Measurements from ENCODE around the gene USP32.

- TF ChIP-seq CTCF (IDR thresholded peaks at IDR 0.05), result no peak
- no peak for TF ChIP-seq POLR2A (IDR thresholded peaks at IDR 0.05)
Measured at GRCh38 chr17:60249290-60249826, 142.6 kb downstream of the USP32 start.
